GM19238 (cell line): ENCODE data around the gene CCS.
"Not testable (repeated sequence)": the region's sequence is repeated elsewhere in the genome, so short reads cannot be mapped to it uniquely, and the experiment has no call there.

Experiments
- DNase-seq: peaks from one replicate; pipeline ENCODE4 v3.0.0; 2011; ENCODE audit warnings: low spot score; ENCODE audit not compliant: insufficient read length

CCS gene

GRCh38 chr11:66561178-66561974, 31.6 kb upstream of the CCS start:
- DNase-seq, result no peak

GRCh38 chr11:66561975-66562248, 31.1 kb upstream of the CCS start:
- no peak for DNase-seq

GRCh38 chr11:66562275-66562674, 30.7 kb upstream of the CCS start:
- no peak for DNase-seq

GRCh38 chr11:66562907-66563583, 29.9 kb upstream of the CCS start:
- no peak for DNase-seq

GRCh38 chr11:66563832-66564231, 29.2 kb upstream of the CCS start:
- no peak for DNase-seq

- DNase-seq, result no peak
These were observed 28.4 kb upstream of the CCS start for GRCh38 chr11:66564538-66564937.

- DNase-seq, result no peak
These were observed 28.0 kb upstream of the CCS start for GRCh38 chr11:66564984-66565383.

GRCh38 chr11:66566221-66566620, 26.8 kb upstream of the CCS start:
- no peak for DNase-seq

- DNase-seq, result no peak
These were observed 25.2 kb upstream of the CCS start for GRCh38 chr11:66567787-66568123.

- peak; percentile 78 for DNase-seq
These were observed 24.7 kb upstream of the CCS start, which contains the start of gene CTSF for GRCh38 chr11:66568124-66568916. CTSF (minus strand) TSS chr11:66568606; CDS start chr11:66568486, 120 bp downstream.

GRCh38 chr11:66569076-66569475, 23.9 kb upstream of the CCS start:
- no peak for DNase-seq

GRCh38 chr11:66570079-66570849, 22.7 kb upstream of the CCS start:
- DNase-seq, result no peak

- no peak for DNase-seq
These were observed 22.2 kb upstream of the CCS start for GRCh38 chr11:66570850-66571180.

GRCh38 chr11:66579017-66579606, 13.9 kb upstream of the CCS start:
- peak; percentile 87 for DNase-seq

GRCh38 chr11:66580803-66581202, 12.2 kb upstream of the CCS start:
- DNase-seq, result no peak

GRCh38 chr11:66581261-66581660, 11.7 kb upstream of the CCS start:
- no peak for DNase-seq

- not testable (repeated sequence) for DNase-seq
These were observed 10.3 kb upstream of the CCS start for GRCh38 chr11:66582565-66583147.

- DNase-seq, result not testable (repeated sequence)
These were observed 7.5 kb upstream of the CCS start for GRCh38 chr11:66585447-66585846.

- DNase-seq, result no peak
These were observed 6.8 kb upstream of the CCS start for GRCh38 chr11:66586136-66586535.

- not testable (repeated sequence) for DNase-seq
These were observed 3.7 kb upstream of the CCS start for GRCh38 chr11:66589315-66589714.
